Lung (tissue), 12 donors: ENCODE results near the gene EDARADD. TPM values are rescaled to one million over a fixed set of nuclear protein-coding genes. Genes with fewer than 3 reads are reported as not detected.

Experiments
- ATAC-seq: fragments of 200-7000 bp; cut with Tn5 transposase; one replicate; pipeline ENCODE4 v1.9.1; 2020; ENCODE audit warnings: moderate number of reproducible peaks; ENCODE audit not compliant: insufficient read depth, low FRiP score
- DNase-seq, 3 donors: peaks; one replicate each; pipeline ENCODE4 v3.0.0-alpha.2; 2013 to 2017
- H3K27ac ChIP-seq, 2 donors: one replicate each; pipeline ENCODE4 v1.5.1; 2013; ENCODE audit warnings: mild to moderate bottlenecking in 2 of 2, moderate library complexity in 2 of 2, control low read depth in 1 of 2, inconsistent platforms in 1 of 2, low read depth in 1 of 2, low read length in 1 of 2
- H3K27me3 ChIP-seq, 3 donors: one replicate each; pipeline ENCODE4 v1.5.1; 2013; ENCODE audit warnings: low read length in 2 of 3; ENCODE audit not compliant: control insufficient read depth in 3 of 3, insufficient read depth in 3 of 3
- H3K36me3 ChIP-seq, 4 donors: one replicate each; pipeline ENCODE4 v1.5.1; 2013; ENCODE audit warnings: low read length in 4 of 4, mild to moderate bottlenecking in 1 of 4, moderate library complexity in 1 of 4; ENCODE audit not compliant: control insufficient read depth in 4 of 4, insufficient read depth in 4 of 4
- H3K4me1 ChIP-seq, 5 donors: one replicate each; pipeline ENCODE4 v1.5.1; 2013; ENCODE audit warnings: low read length in 5 of 5, mild to moderate bottlenecking in 2 of 5, moderate library complexity in 1 of 5; ENCODE audit not compliant: control insufficient read depth in 5 of 5, insufficient read depth in 5 of 5
- H3K4me3 ChIP-seq: one replicate; pipeline ENCODE4 v1.5.1; 2013; ENCODE audit warnings: mild to moderate bottlenecking, control low read depth, moderate library complexity
- H3K9ac ChIP-seq, 2 donors: one replicate each; pipeline ENCODE4 v1.5.1; 2013; ENCODE audit warnings: low read length in 2 of 2, control low read depth in 1 of 2; ENCODE audit not compliant: insufficient read depth in 1 of 2
- H3K9me3 ChIP-seq, 4 donors: one replicate each; pipeline ENCODE4 v1.5.1; 2013; ENCODE audit warnings: low read length in 3 of 4, mild to moderate bottlenecking in 1 of 4, moderate library complexity in 1 of 4; ENCODE audit not compliant: control insufficient read depth in 4 of 4, insufficient read depth in 3 of 4
- CTCF ChIP-seq: IDR thresholded peaks from 2 replicates; pipeline ENCODE4 v1.5.1; 2012; ENCODE audit warnings: mild to moderate bottlenecking; ENCODE audit errors: control extremely low read depth, extremely low read depth
- WGBS, 2 donors: extraction: QIAGEN DNeasy Blood & Tissue Kit; methylation state at CpG; one replicate each; pipeline ENCODE4 v1.1.7; 2013; 5-methylcytosine and 5-hydroxymethylcytosine counted together
- polyA plus RNA-seq, 2 donors: library from polyadenylated mRNA; stranded (reverse); fragments of 200-250 nt; gene quantifications; one replicate each; pipeline ENCODE4 v1.2.1, GENCODE V29; 2013
- total RNA-seq, 2 donors: library from RNA; depleted of rRNA in 1 of 2; stranded (reverse); fragments of >200 nt in 1 of 2; gene quantifications; one replicate each; pipeline ENCODE4 v1.2.1, GENCODE V29; 2014 to 2021
- donor health status: control.
- donor health status: control.
- donor health status: Bipolar disorder and iron deficiency.
- donor health status: healthy.
- donor health status: DM: yes; HTN: yes; CAD: no.

EDARADD gene
- total and polyA plus RNA-seq, 4 donors: 0.37 to 2.3 (median 1.1) TPM

DNA sequence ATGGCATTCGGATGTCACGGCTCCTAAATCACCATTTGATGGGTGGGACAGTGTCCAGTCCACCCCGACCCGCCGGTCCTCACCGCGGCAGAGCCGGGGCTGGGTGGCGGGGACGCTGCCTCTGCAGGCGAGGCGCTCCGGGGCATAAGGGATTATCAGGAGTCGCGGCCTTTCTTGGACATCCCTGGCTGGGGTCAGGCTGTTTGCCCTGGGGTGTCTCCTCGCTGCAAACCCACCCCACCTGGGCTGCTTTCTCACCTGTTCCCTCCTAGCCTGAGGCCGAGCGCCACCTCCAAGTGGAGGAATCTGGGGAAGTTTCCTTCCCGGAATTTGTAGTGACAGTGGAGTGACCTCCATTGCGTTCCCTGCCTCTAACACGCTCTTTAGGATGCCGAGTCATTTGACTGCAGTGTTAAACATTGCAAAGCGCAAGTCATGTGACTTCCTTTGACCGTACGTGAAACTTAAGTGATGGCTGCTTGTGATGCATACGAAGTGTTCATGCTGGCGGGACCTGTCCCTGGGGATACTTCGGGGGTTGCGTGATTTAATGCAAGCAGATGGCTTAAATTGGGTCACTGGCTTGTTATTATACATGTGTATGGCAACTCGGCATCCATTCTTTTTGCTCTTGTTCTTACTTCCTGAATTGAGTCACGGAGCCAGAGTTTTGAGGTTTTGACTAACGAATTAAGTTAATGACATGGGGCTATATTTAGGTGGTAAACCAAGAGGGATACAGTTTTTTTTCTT, 130.2 kb downstream of the EDARADD start:
- Histone ChIP-seq H3K9me3 (no peaks in the 10 kb centered on the region), H3K4me1 (peaks cover 0 to 17% (median 5%) of the 10 kb centered on the region in 5 donors), H3K4me3 (peak overlapping the region; percentile 79), H3K36me3 (peaks cover 0 to 11% (median 3%) of the 10 kb centered on the region in 4 donors), H3K27me3 (no peaks in the 10 kb centered on the region), H3K27ac (peak overlapping the region; percentile 96 to 98), H3K9ac (peak overlapping the region; percentile 65 to 85)
- TF ChIP-seq CTCF: no peak
- DNase-seq (peak; percentile 75 to 90 (median 88)), ATAC-seq (peak; percentile 76)
- WGBS, 2 donors: 0% methylated on average over 31 to 32 of the region's 32 CpGs

DNA sequence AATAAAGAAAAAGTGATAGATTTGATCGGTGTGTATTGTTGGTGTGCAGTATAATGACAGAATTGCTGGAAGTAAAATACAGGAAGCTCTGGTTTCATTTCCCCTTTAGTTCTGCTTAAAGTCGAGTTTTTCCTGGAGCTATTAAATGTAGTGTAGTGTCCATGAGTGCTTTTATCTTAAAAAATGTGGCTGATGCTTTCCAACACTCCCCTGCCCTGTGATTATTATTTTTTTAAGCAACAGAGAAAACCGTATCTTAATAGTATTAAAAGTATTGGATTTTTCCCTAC, 130.8 kb downstream of the EDARADD start:
- ATAC-seq (peak; percentile 9), DNase-seq (peak in 1 of 3 donors; percentile 17)
- Histone ChIP-seq H3K9me3 (no peaks in the 10 kb centered on the region), H3K9ac (peak overlapping the region; percentile 65 to 85), H3K27ac (peak overlapping the region in 1 of 2 donors; percentile 98), H3K27me3 (no peaks in the 10 kb centered on the region), H3K36me3 (peaks cover 0 to 11% (median 3%) of the 10 kb centered on the region in 4 donors), H3K4me3 (no peak overlapping the region), H3K4me1 (peaks cover 0 to 17% (median 5%) of the 10 kb centered on the region in 5 donors)
- WGBS, 2 donors: 3 to 5% methylated on average over 3 of the region's 3 CpGs
- TF ChIP-seq CTCF: no peak

DNA sequence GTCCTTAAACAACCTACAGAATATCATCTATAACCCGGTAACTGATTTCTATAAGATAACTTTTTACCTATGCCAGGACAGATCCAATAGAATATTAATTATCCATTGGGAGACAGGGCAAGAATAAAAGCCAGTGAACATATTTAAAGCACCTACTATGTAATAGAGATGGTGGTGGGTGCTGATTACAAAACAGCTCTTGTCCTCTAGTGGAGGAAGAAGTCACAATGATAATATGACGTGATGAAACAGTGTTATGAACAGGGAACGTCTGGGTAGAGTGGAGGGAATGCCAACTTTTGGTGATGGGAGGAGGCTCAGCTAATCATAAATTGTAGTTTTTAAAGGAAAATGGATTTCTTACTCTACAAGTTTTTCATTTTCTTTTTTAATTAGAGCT, 132.0 kb downstream of the EDARADD start:
- Histone ChIP-seq H3K4me1 (peaks cover 0 to 17% (median 5%) of the 10 kb centered on the region in 5 donors), H3K9ac (no peak overlapping the region), H3K9me3 (no peaks in the 10 kb centered on the region), H3K36me3 (peaks cover 0 to 11% (median 5%) of the 10 kb centered on the region in 4 donors), H3K27me3 (no peaks in the 10 kb centered on the region), H3K27ac (no peak overlapping the region), H3K4me3 (no peak overlapping the region)
- 65 to 72% methylated on average over 3 of the region's 3 CpGs for WGBS, 2 donors
- TF ChIP-seq CTCF: no peak
- DNase-seq: no peak
- ATAC-seq: no peak
